GM12878 (cell line): ENCODE data around the gene LAMA4. TPM values are rescaled to one million over a fixed set of nuclear protein-coding genes. Genes with fewer than 3 reads are reported as not detected.

Experiments used
- ATAC-seq: fragments of 200-7000 bp; cut with Tn5 transposase; 3 replicates; pipeline ENCODE4 v1.9.1; 2020; ENCODE audit warnings: mild to moderate bottlenecking, moderate library complexity
- BruUV-seq: library from RNA; stranded (reverse); fragments of 400-500 nt; replicated peaks from 2 replicates; lab custom pipeline; 2021; lab: Mats Ljungman, UMichigan
- CTCF ChIA-PET: fragments of 300-600 bp; sonication (Branson Sonifier 250); formaldehyde crosslinking; extraction: SDS; loops from one replicate; lab custom pipeline; 2021; ENCODE audit warnings: inconsistent platforms; lab: Yijun Ruan, JAX
- POLR2A ChIA-PET: fragments of 350-600 bp; formaldehyde crosslinking; extraction: SDS; loops from one replicate; lab custom pipeline; 2021; ENCODE audit warnings: inconsistent platforms; lab: Charles Lee
- RAD21 ChIA-PET: fragments of 300-600 bp; sonication (Branson Sonifier 250); formaldehyde crosslinking; loops from one replicate; lab custom pipeline; 2023; ENCODE audit warnings: antibody characterized with exemption; ENCODE audit not compliant: unreplicated experiment; lab: Charles Lee
- SMC1A ChIA-PET: fragments of 300-600 bp; sonication (Branson Sonifier 250); formaldehyde crosslinking; loops from one replicate; lab custom pipeline; 2023; ENCODE audit not compliant: unreplicated experiment, uncharacterized antibody; lab: Charles Lee
- DNase-seq: peaks from one replicate; pipeline ENCODE4 v3.0.0-alpha.2; 2011; ENCODE audit warnings: low read depth, low spot score
- FAIRE-seq: peaks from 3 replicates; lab custom pipeline; 2011; peaks lifted over from hg19 to GRCh38; lab: Jason Lieb, UNC
- H2AFZ ChIP-seq: 2 replicates; pipeline ENCODE4 v1.6.0; 2011; ENCODE audit warnings: low read depth, low read length, control low read depth; ENCODE audit not compliant: control insufficient read depth
- H3K27ac ChIP-seq: 2 replicates; pipeline ENCODE4 v1.5.1; 2011; ENCODE audit warnings: control low read depth; ENCODE audit not compliant: control insufficient read depth, insufficient read depth
- H3K27me3 ChIP-seq, 2 experiments: replicated peaks in 1 of 2; 2 replicates each; pipeline versions ENCODE4 v1.6.0 to v1.6.1; 2011; ENCODE audit warnings: low read length in 1 of 2; ENCODE audit not compliant: control insufficient read depth in 2 of 2, insufficient read depth in 2 of 2
- H3K36me3 ChIP-seq, 2 experiments: 2 replicates each; pipeline ENCODE4 v1.5.1; 2011; ENCODE audit warnings: low read length in 1 of 2; ENCODE audit not compliant: control insufficient read depth in 2 of 2, insufficient read depth in 2 of 2
- H3K4me1 ChIP-seq: 2 replicates; pipeline ENCODE4 v1.6.1; 2011; ENCODE audit warnings: mild to moderate bottlenecking, low read length, moderate library complexity, mixed read lengths; ENCODE audit not compliant: control insufficient read depth, insufficient read depth
- H3K4me2 ChIP-seq: 2 replicates; pipeline ENCODE4 v1.6.0; 2011; ENCODE audit warnings: control low read depth; ENCODE audit not compliant: control insufficient read depth, insufficient read depth
- H3K4me3 ChIP-seq: fragments of 200-600 bp; sonication (generic); 2 replicates; pipeline ENCODE4 v1.5.1; 2016
- H3K79me2 ChIP-seq: 2 replicates; pipeline ENCODE4 v1.6.0; 2011; ENCODE audit warnings: low read length; ENCODE audit not compliant: control insufficient read depth, insufficient read depth
- H3K9ac ChIP-seq: 2 replicates; pipeline ENCODE4 v1.8.0; 2011; ENCODE audit warnings: low read length, control low read depth, mixed read lengths; ENCODE audit not compliant: control insufficient read depth, insufficient read depth
- H3K9me3 ChIP-seq: replicated peaks from 3 replicates; pipeline ENCODE4 v1.5.1; 2011; ENCODE audit warnings: mild to moderate bottlenecking, low read length; ENCODE audit not compliant: control insufficient read depth, insufficient read depth
- H4K20me1 ChIP-seq: 2 replicates; pipeline ENCODE4 v1.6.0; 2011; ENCODE audit not compliant: control insufficient read depth, insufficient read depth
- ATF7 ChIP-seq: fragments of 450-650 bp; IDR thresholded peaks from 2 replicates; pipeline ENCODE4 v1.6.1; 2016; ENCODE audit warnings: low read depth, mild to moderate bottlenecking
- BCL3 ChIP-seq: IDR thresholded peaks from 2 replicates; pipeline ENCODE4 v1.6.1; 2011; ENCODE audit warnings: borderline replicate concordance, low read depth, mild to moderate bottlenecking, moderate library complexity, low read length; ENCODE audit not compliant: insufficient read depth, poor library complexity, severe bottlenecking
- ESRRA ChIP-seq: IDR thresholded peaks from 2 replicates; pipeline ENCODE4 v1.6.1; 2012; ENCODE audit warnings: mild to moderate bottlenecking, low read length, improper control_type of control experiment
- GABPA ChIP-seq: IDR thresholded peaks from 2 replicates; pipeline ENCODE4 v1.6.1; 2014; ENCODE audit warnings: antibody characterized with exemption, low read depth, mild to moderate bottlenecking, inconsistent platforms
- MAX ChIP-seq: IDR thresholded peaks from 2 replicates; pipeline ENCODE4 v1.6.1; 2012; ENCODE audit warnings: low read depth, low read length, improper control_type of control experiment
- NR2F1 ChIP-seq: fragments of 450-650 bp; conservative IDR thresholded peaks from 2 replicates; pipeline ENCODE4 v1.6.1; 2017; ENCODE audit warnings: mild to moderate bottlenecking
- NRF1 ChIP-seq: conservative IDR thresholded peaks from 2 replicates; pipeline ENCODE4 v1.6.1; 2011; ENCODE audit warnings: mild to moderate bottlenecking, low read depth, low read length, improper control_type of control experiment
- RB1 ChIP-seq: fragments of 450-650 bp; formaldehyde crosslinking; IDR thresholded peaks from 2 replicates; pipeline ENCODE4 v1.6.1; 2017; ENCODE audit warnings: mild to moderate bottlenecking, borderline replicate concordance
- RELB ChIP-seq: fragments of 450-650 bp; IDR thresholded peaks from 2 replicates; pipeline ENCODE4 v1.6.1; 2017; ENCODE audit warnings: low read depth, mild to moderate bottlenecking, moderate library complexity
- SKIL ChIP-seq: fragments of 450-650 bp; IDR thresholded peaks from 2 replicates; pipeline ENCODE4 v1.6.1; 2017; ENCODE audit warnings: mild to moderate bottlenecking, low read depth, inconsistent platforms; ENCODE audit not compliant: poor library complexity, severe bottlenecking
- STAT3 ChIP-seq: IDR thresholded peaks from 2 replicates; pipeline ENCODE4 v1.6.1; 2011; ENCODE audit warnings: low read depth, low read length, improper control_type of control experiment
- ZBED1 ChIP-seq: IDR thresholded peaks from 2 replicates; pipeline ENCODE4 v1.6.1; 2016; ENCODE audit warnings: borderline replicate concordance
- ZNF217 ChIP-seq: fragments of 450-650 bp; IDR thresholded peaks from 2 replicates; pipeline ENCODE4 v1.6.1; 2017; ENCODE audit warnings: antibody characterized with exemption, mild to moderate bottlenecking
- ZNF592 ChIP-seq: fragments of 450-650 bp; IDR thresholded peaks from 2 replicates; pipeline ENCODE4 v1.6.1; 2017; ENCODE audit warnings: mild to moderate bottlenecking, moderate library complexity
- ZSCAN29 ChIP-seq: fragments of 450-650 bp; IDR thresholded peaks from 2 replicates; pipeline ENCODE4 v1.6.1; 2017; ENCODE audit warnings: mild to moderate bottlenecking, moderate library complexity
- ZZZ3 ChIP-seq: IDR thresholded peaks from 2 replicates; pipeline ENCODE4 v1.6.1; 2011; ENCODE audit warnings: low read depth; ENCODE audit not compliant: control insufficient read depth, insufficient read length
- in situ Hi-C: fragments of 300-500 bp; cut with MboI; formaldehyde crosslinking; loops from 9 replicates; pipeline ENCODE4 v1.14.3; 2018; ENCODE audit warnings: mixed read lengths
- intact Hi-C: fragments of 100-400 bp; cut with micrococcal nuclease; formaldehyde crosslinking; loops from one replicate; pipeline ENCODE4 v1.14.2; 2022; ENCODE audit not compliant: unreplicated experiment
- polyA plus RNA-seq, 11 experiments: library from polyadenylated mRNA; depleted of rRNA in 4 of 11; unstranded in 6 of 11; stranded (reverse) in 5 of 11; fragments of >200 nt; fragmentation: Nextera tagmentation in 4 of 11; fragmentation: Illumina TruSeq in 1 of 11; extraction: Ambion mirVana in 4 of 11; extraction: Trizol in 1 of 11; gene quantifications; 1 replicate in 1 of 11; 2 replicates in 10 of 11; pipeline versions ENCODE4 v1.2.1 to v1.2.3, GENCODE V29; 2011 to 2016; ENCODE audit warnings: inconsistent platforms in 2 of 11, missing spikeins in 2 of 11, low read depth in 1 of 11
- total RNA-seq, 4 experiments: library from RNA; depleted of rRNA in 3 of 4; stranded (reverse); fragments of >200 nt in 3 of 4; fragmentation: Illumina TruSeq in 1 of 4; extraction: Trizol in 1 of 4; gene quantifications; 2 replicates each; pipeline versions ENCODE4 v1.2.1 to v1.2.3, GENCODE V29; 2013 to 2021

The LAMA4 gene
- total and polyA plus RNA-seq, 10 of the 15 experiments (the other 5 are each of a cell fraction or from before 2014, with no cell fraction given) = 0.11 to 0.21 (median 0.14) TPM; not detected in 7

- POLR2A ChIA-PET = no interaction called here
Measured at GRCh38 chr6:112275365-112275764, 21.0 kb upstream of the LAMA4 start.

More at GRCh38 chr6:112275365-112275764, 21.0 kb upstream of the LAMA4 start:
- Histone ChIP-seq H3K27me3 (peaks cover 0 to 2% of the 10 kb centered on the region in 2 experiments; a peak in 1 of 4 replicates), H3K4me3 (no peak overlapping the region), H2AFZ (no peak overlapping the region), H3K36me3 (no peaks in the 10 kb centered on the region), H3K27ac (no peak overlapping the region), H3K9ac (no peak overlapping the region), H3K9me3 (no peaks in the 10 kb centered on the region), H4K20me1 (no peaks in the 10 kb centered on the region), H3K4me1 (no peaks in the 10 kb centered on the region), H3K4me2 (no peak overlapping the region), H3K79me2 (no peaks in the 10 kb centered on the region)
- CTCF ChIA-PET = interaction anchor here (1.2 to 1.3 kb wide), 2 partner anchors 10 to 95 kb away, joined by 3 to 4 read pairs; no protein-coding TSS in a partner anchor
- DNase-seq (no peak), FAIRE-seq (no peak), ATAC-seq (no peak)
- SMC1A ChIA-PET = interaction anchor here (1.2 kb wide), 1 partner anchor 92 kb away, joined by 3 read pairs; no protein-coding TSS in a partner anchor
- intact Hi-C loops (no loop called here), in situ Hi-C loops (no loop called here)
- RAD21 ChIA-PET = interaction anchor here (0.7 kb wide), 1 partner anchor 71 kb away, joined by 3 read pairs; no protein-coding TSS in a partner anchor
- TF ChIP-seq MAX (no peak), ESRRA (no peak), NR2F1 (no peak), RELB (no peak), NRF1 (no peak), ZSCAN29 (no peak), ZNF217 (no peak), ATF7 (no peak), GABPA (no peak), SKIL (no peak), ZBED1 (no peak), ZNF592 (no peak), STAT3 (no peak), ZZZ3 (no peak), RB1 (no peak), BCL3 (no peak)
- BruUV-seq = no TSS peak
